OCI-LY3 (cell line): Measurements from ENCODE around the gene SLC29A2.

Source experiments
- CTCF ChIP-seq: fragments of 200-600, 300-600 bp; sonication (generic); IDR thresholded peaks from 2 replicates; pipeline ENCODE4 v1.5.1; 2014; ENCODE audit warnings: antibody characterized with exemption, low read length, low read depth
- EZH2phosphoT487 ChIP-seq: fragments of 200-600 bp; shearing (Covaris generic); IDR thresholded peaks from 2 replicates; pipeline ENCODE4 v1.6.1; 2018; ENCODE audit warnings: antibody characterized with exemption, mixed run types, low read depth

GRCh38 chr11:66362481-66363147 is 8.9 kb downstream of the SLC29A2 start:
- TF ChIP-seq CTCF (no peak), EZH2phosphoT487 (no peak)
